Spleen (tissue), 7 donors: ENCODE measurements around the gene CRYBA1.
A peak's percentile ranks its signal among the peaks of the same experiment; 100 is the strongest.

Experiments used
- POLR2A ChIP-seq, 3 donors: fragments of 450-650 bp; IDR thresholded peaks; one replicate each; pipeline ENCODE4 v1.5.1; 2017; ENCODE audit warnings: antibody characterized with exemption in 3 of 3, mild to moderate bottlenecking in 1 of 3
- POLR2AphosphoS5 ChIP-seq, 3 donors: sonication (generic); formaldehyde crosslinking; IDR thresholded peaks; one replicate each; pipeline ENCODE4 v1.5.1; 2017; ENCODE audit warnings: antibody characterized with exemption in 3 of 3
- TF ChIP-seq, protein P1 (sequence below), 11 experiments: fragments of 200-600 bp in 7 of 11; fragments of 450-650 bp in 4 of 11; sonication (generic) in 4 of 11; IDR thresholded peaks in 8 of 11; conservative IDR thresholded peaks in 3 of 11; 1 replicate in 7 of 11; 2 replicates in 4 of 11; pipeline versions ENCODE4 v1.4.0 to v1.8.0; 2016 to 2021; ENCODE audit warnings: antibody characterized with exemption in 11 of 11, inconsistent platforms in 4 of 11, mild to moderate bottlenecking in 1 of 11
- donor health status: DM: no; HTN: no; CAD: no; lungs with moderate emphysema.
- donor health status: DM: no; HTN: no; CAD: no.
- donor health status: DM: no; HTN: no; CAD: no.

DNA sequence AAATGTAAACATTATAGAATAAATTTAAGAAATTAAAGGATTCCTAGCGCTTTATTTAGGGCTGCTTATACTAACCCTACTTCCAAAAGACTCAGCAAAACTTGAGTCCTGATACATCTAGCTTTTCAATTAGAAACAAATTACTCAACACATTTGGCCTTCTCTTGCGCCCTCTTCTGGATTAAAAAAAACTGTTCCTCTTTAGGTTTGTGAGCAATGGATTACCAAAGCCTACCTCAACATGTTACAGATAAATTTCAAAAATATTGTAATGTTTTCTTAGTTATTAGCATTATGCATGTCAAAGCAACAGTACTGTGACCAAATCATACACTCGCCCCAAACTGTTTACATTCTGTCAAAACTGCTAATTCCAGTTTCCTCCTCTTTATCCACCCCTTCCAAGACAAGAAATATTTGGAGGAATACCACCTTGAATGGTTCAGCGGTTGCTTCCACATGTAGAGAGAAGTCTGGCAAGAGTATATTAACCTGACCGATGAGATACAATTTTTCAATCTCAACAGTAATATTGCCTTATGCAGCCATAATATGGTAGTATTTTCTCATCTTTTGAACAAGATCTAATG, 44.6 kb downstream of the CRYBA1 start:
- TF ChIP-seq, protein P1, sequence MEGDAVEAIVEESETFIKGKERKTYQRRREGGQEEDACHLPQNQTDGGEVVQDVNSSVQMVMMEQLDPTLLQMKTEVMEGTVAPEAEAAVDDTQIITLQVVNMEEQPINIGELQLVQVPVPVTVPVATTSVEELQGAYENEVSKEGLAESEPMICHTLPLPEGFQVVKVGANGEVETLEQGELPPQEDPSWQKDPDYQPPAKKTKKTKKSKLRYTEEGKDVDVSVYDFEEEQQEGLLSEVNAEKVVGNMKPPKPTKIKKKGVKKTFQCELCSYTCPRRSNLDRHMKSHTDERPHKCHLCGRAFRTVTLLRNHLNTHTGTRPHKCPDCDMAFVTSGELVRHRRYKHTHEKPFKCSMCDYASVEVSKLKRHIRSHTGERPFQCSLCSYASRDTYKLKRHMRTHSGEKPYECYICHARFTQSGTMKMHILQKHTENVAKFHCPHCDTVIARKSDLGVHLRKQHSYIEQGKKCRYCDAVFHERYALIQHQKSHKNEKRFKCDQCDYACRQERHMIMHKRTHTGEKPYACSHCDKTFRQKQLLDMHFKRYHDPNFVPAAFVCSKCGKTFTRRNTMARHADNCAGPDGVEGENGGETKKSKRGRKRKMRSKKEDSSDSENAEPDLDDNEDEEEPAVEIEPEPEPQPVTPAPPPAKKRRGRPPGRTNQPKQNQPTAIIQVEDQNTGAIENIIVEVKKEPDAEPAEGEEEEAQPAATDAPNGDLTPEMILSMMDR (IDR thresholded peaks at IDR 0.05 in 8 of 11, conservative IDR thresholded peaks at IDR 0.05 in 3 of 11): peak; percentile 13 to 73 (median 64)
- TF ChIP-seq POLR2AphosphoS5 (IDR thresholded peaks at IDR 0.05): no peak
- no peak for TF ChIP-seq POLR2A (IDR thresholded peaks at IDR 0.05)
